Measurements from ENCODE around the gene ATG2B. TPM values are rescaled to one million over a fixed set of nuclear protein-coding genes. Genes with fewer than 3 reads are reported as not detected.

The ATG2B gene
- total RNA-seq, 1 donor from 2014 or later = 22.4 TPM

GRCh38 chr14:96370528-96370927, 7.4 kb upstream of the ATG2B start:
- intact Hi-C loops (cut with DNase I) = no loop called here
- H3K9me3 ChIP-seq = no peaks in the 10 kb centered on the region
- H3K27me3 ChIP-seq (ENCODE audit: low read depth) = no peaks in the 10 kb centered on the region
- no peak for TF ChIP-seq CTCF (IDR thresholded peaks at IDR 0.05)
- no peak for ATAC-seq
- no peak overlapping the region for H3K4me3 ChIP-seq
- no peaks in the 10 kb centered on the region for H3K36me3 ChIP-seq
- DNase-seq = no peak
- no peaks in the 10 kb centered on the region for H3K4me1 ChIP-seq
- no peak overlapping the region for H3K27ac ChIP-seq

- no peak for DNase-seq
- H3K9me3 ChIP-seq = no peaks in the 10 kb centered on the region
- H3K27ac ChIP-seq = no peak overlapping the region
- H3K4me3 ChIP-seq = no peak overlapping the region
- TF ChIP-seq CTCF (IDR thresholded peaks at IDR 0.05) = no peak
- ATAC-seq = no peak
- peaks cover 13% of the 10 kb centered on the region for H3K4me1 ChIP-seq
- H3K27me3 ChIP-seq (ENCODE audit: low read depth) = no peaks in the 10 kb centered on the region
- intact Hi-C loops (cut with DNase I) = no loop called here
- no peaks in the 10 kb centered on the region for H3K36me3 ChIP-seq
Measured at GRCh38 chr14:96368534-96368933, 5.4 kb upstream of the ATG2B start.

GRCh38 chr14:96364962-96365361, 1.8 kb upstream of the ATG2B start:
- ATAC-seq = no peak
- no peaks in the 10 kb centered on the region for H3K9me3 ChIP-seq
- no peaks in the 10 kb centered on the region for H3K36me3 ChIP-seq
- peaks cover 29% of the 10 kb centered on the region for H3K4me1 ChIP-seq
- no peak overlapping the region for H3K4me3 ChIP-seq
- no peak for TF ChIP-seq CTCF (IDR thresholded peaks at IDR 0.05)
- H3K27ac ChIP-seq = no peak overlapping the region
- DNase-seq = no peak
- intact Hi-C loops (cut with DNase I) = no loop called here
- no peaks in the 10 kb centered on the region for H3K27me3 ChIP-seq (ENCODE audit: low read depth)

GRCh38 chr14:96363751-96364336, 703 bp upstream of the ATG2B start:
- peak; percentile 63 for DNase-seq
- H3K27me3 ChIP-seq (ENCODE audit: low read depth) = no peaks in the 10 kb centered on the region
- peak overlapping the region; percentile 97 for H3K4me3 ChIP-seq
- peak; percentile 55 to 71 for ATAC-seq
- H3K36me3 ChIP-seq = no peaks in the 10 kb centered on the region
- H3K27ac ChIP-seq = peak overlapping the region; percentile 92
- peaks cover 29% of the 10 kb centered on the region for H3K4me1 ChIP-seq
- no peaks in the 10 kb centered on the region for H3K9me3 ChIP-seq
- intact Hi-C loops (cut with DNase I) = no loop called here
- no peak for TF ChIP-seq CTCF (IDR thresholded peaks at IDR 0.05)

- H3K9me3 ChIP-seq = no peaks in the 10 kb centered on the region
- peaks cover 29% of the 10 kb centered on the region for H3K4me1 ChIP-seq
- H3K27me3 ChIP-seq (ENCODE audit: low read depth) = no peaks in the 10 kb centered on the region
- ATAC-seq = peak; percentile 54 to 68
- no peak for TF ChIP-seq CTCF (IDR thresholded peaks at IDR 0.05)
- no peaks in the 10 kb centered on the region for H3K36me3 ChIP-seq
- H3K4me3 ChIP-seq = peak overlapping the region; percentile 97
- no peak for DNase-seq
- H3K27ac ChIP-seq = peak overlapping the region; percentile 92
- intact Hi-C loops (cut with DNase I) = no loop called here
Measured at GRCh38 chr14:96362071-96362964, 823 bp downstream of the ATG2B start.

All from lower lobe of right lung (tissue), 2 donors.